Lung (tissue), 12 donors: Measurements from ENCODE around the gene ZNF429. TPM values are rescaled to one million over a fixed set of nuclear protein-coding genes. Genes with fewer than 3 reads are reported as not detected.
"Not testable (repeated sequence)": the region's sequence is repeated elsewhere in the genome, so short reads cannot be mapped to it uniquely, and the experiment has no call there.

ENCODE experiments used
- ATAC-seq: fragments of 200-7000 bp; cut with Tn5 transposase; one replicate; pipeline ENCODE4 v1.9.1; 2020; ENCODE audit warnings: moderate number of reproducible peaks; ENCODE audit not compliant: insufficient read depth, low FRiP score
- DNase-seq, 3 donors: peaks; one replicate each; pipeline ENCODE4 v3.0.0-alpha.2; 2013 to 2017
- H3K27ac ChIP-seq, 2 donors: one replicate each; pipeline ENCODE4 v1.5.1; 2013; ENCODE audit warnings: mild to moderate bottlenecking in 2 of 2, moderate library complexity in 2 of 2, control low read depth in 1 of 2, inconsistent platforms in 1 of 2, low read depth in 1 of 2, low read length in 1 of 2
- H3K27me3 ChIP-seq, 3 donors: one replicate each; pipeline ENCODE4 v1.5.1; 2013; ENCODE audit warnings: low read length in 2 of 3; ENCODE audit not compliant: control insufficient read depth in 3 of 3, insufficient read depth in 3 of 3
- H3K36me3 ChIP-seq, 4 donors: one replicate each; pipeline ENCODE4 v1.5.1; 2013; ENCODE audit warnings: low read length in 4 of 4, mild to moderate bottlenecking in 1 of 4, moderate library complexity in 1 of 4; ENCODE audit not compliant: control insufficient read depth in 4 of 4, insufficient read depth in 4 of 4
- H3K4me1 ChIP-seq, 5 donors: one replicate each; pipeline ENCODE4 v1.5.1; 2013; ENCODE audit warnings: low read length in 5 of 5, mild to moderate bottlenecking in 2 of 5, moderate library complexity in 1 of 5; ENCODE audit not compliant: control insufficient read depth in 5 of 5, insufficient read depth in 5 of 5
- H3K4me3 ChIP-seq: one replicate; pipeline ENCODE4 v1.5.1; 2013; ENCODE audit warnings: mild to moderate bottlenecking, control low read depth, moderate library complexity
- H3K9ac ChIP-seq, 2 donors: one replicate each; pipeline ENCODE4 v1.5.1; 2013; ENCODE audit warnings: low read length in 2 of 2, control low read depth in 1 of 2; ENCODE audit not compliant: insufficient read depth in 1 of 2
- H3K9me3 ChIP-seq, 4 donors: one replicate each; pipeline ENCODE4 v1.5.1; 2013; ENCODE audit warnings: low read length in 3 of 4, mild to moderate bottlenecking in 1 of 4, moderate library complexity in 1 of 4; ENCODE audit not compliant: control insufficient read depth in 4 of 4, insufficient read depth in 3 of 4
- WGBS, 2 donors: extraction: QIAGEN DNeasy Blood & Tissue Kit; methylation state at CpG; one replicate each; pipeline ENCODE4 v1.1.7; 2013; 5-methylcytosine and 5-hydroxymethylcytosine counted together
- polyA plus RNA-seq, 2 donors: library from polyadenylated mRNA; stranded (reverse); fragments of 200-250 nt; gene quantifications; one replicate each; pipeline ENCODE4 v1.2.1, GENCODE V29; 2013
- total RNA-seq, 2 donors: library from RNA; depleted of rRNA in 1 of 2; stranded (reverse); fragments of >200 nt in 1 of 2; gene quantifications; one replicate each; pipeline ENCODE4 v1.2.1, GENCODE V29; 2014 to 2021
- TF ChIP-seq, protein P1 (sequence below): IDR thresholded peaks from 2 replicates; pipeline ENCODE4 v1.5.1; 2012; ENCODE audit warnings: mild to moderate bottlenecking; ENCODE audit errors: control extremely low read depth, extremely low read depth
- donor health status: control.
- donor health status: control.
- donor health status: Bipolar disorder and iron deficiency.
- donor health status: healthy.
- donor health status: DM: yes; HTN: yes; CAD: no.

ZNF429 gene
- total and polyA plus RNA-seq, 4 donors, result 5.4 to 18.9 (median 10.7) TPM

DNA sequence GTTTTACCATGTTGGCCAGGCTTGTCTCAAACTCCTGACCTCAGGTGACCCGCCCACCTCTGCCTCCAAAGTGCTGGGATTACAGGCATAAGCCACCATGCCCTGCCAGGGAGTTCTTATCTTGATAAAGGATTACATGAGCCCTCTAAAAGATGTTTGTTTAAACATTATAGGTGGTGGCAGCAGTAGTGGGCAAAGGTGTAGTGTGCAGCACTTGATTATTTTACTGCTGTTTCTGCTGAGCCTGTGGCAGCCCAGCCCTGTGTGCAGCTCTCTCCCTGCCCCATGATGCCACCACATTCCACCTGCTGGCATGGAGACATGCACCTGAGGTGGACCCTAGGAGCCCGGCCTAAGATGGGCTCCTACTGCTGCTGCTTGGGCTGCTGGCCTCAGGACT lies 54.0 kb downstream of the ZNF429 start:
- DNase-seq (no peak), ATAC-seq (no peak)
- H3K27ac ChIP-seq, result no peak overlapping the region
- WGBS, 2 donors, result 87 to 95% methylated on average over 2 of the region's 2 CpGs
- no peak overlapping the region for H3K4me3 ChIP-seq
- H3K36me3 ChIP-seq, result peaks cover 10 to 34% (median 21%) of the 10 kb centered on the region in 4 donors
- H3K9me3 ChIP-seq, result peaks cover 0 to 34% (median 17%) of the 10 kb centered on the region in 4 donors
- H3K4me1 ChIP-seq, result no peaks in the 10 kb centered on the region
- H3K9ac ChIP-seq, result no peak overlapping the region
- no peaks in the 10 kb centered on the region for H3K27me3 ChIP-seq
- TF ChIP-seq, protein P1, sequence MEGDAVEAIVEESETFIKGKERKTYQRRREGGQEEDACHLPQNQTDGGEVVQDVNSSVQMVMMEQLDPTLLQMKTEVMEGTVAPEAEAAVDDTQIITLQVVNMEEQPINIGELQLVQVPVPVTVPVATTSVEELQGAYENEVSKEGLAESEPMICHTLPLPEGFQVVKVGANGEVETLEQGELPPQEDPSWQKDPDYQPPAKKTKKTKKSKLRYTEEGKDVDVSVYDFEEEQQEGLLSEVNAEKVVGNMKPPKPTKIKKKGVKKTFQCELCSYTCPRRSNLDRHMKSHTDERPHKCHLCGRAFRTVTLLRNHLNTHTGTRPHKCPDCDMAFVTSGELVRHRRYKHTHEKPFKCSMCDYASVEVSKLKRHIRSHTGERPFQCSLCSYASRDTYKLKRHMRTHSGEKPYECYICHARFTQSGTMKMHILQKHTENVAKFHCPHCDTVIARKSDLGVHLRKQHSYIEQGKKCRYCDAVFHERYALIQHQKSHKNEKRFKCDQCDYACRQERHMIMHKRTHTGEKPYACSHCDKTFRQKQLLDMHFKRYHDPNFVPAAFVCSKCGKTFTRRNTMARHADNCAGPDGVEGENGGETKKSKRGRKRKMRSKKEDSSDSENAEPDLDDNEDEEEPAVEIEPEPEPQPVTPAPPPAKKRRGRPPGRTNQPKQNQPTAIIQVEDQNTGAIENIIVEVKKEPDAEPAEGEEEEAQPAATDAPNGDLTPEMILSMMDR, result no peak

DNA sequence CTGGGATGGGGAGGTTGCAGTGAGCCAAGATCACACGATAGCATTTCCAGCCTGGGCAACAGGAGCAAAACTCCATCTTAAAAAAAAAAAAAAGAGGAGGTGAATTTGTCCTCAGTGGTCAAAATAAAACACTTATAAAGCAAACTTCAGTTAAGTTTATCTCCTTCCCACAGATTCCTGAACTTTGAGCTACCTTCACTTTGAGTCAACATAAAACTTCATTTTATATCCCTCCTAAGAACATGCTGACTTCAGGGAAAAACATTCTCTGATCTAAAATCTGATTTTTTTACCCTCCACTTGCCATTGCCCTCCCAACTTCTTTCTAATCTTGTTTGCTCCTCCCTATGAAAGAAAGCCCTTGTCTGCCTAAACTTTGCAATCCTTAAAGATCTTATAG lies 59.0 kb downstream of the ZNF429 start:
- Histone ChIP-seq H3K4me1 (peaks cover 0 to 3% (median 0%) of the 10 kb centered on the region in 5 donors), H3K4me3 (no peak overlapping the region), H3K9me3 (peaks cover 0 to 17% (median 3%) of the 10 kb centered on the region in 4 donors), H3K27me3 (no peaks in the 10 kb centered on the region), H3K36me3 (peaks cover 0 to 18% (median 8%) of the 10 kb centered on the region in 4 donors), H3K9ac (no peak overlapping the region), H3K27ac (no peak overlapping the region)
- DNase-seq (no peak), ATAC-seq (no peak)
- TF ChIP-seq, protein P1, result no peak
- WGBS, 2 donors, result 79 to 84% methylated on average over 1 of the region's 1 CpG

DNA sequence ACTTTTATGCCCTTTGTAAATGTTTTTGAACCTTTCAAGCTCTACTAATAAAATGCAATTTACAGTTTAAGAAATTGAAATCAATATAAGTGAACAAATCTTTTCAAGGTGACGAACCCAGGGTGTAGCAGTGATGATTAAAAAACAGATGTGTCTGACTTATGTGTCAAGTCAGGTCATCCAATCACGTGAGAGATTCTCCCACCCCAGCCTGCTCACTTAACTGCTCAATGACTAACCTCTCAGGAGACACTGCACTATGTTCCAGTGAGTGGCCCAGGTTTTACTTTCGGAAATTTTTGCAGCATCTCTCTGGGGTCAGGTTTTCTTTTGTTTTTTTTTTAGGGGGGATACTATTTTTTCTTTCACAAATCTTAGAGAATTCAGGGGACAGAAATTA lies 60.7 kb downstream of the ZNF429 start:
- 68 to 84% methylated on average over 3 of the region's 3 CpGs for WGBS, 2 donors
- TF ChIP-seq, protein P1, result no peak
- no peak overlapping the region for H3K4me3 ChIP-seq
- DNase-seq, result no peak
- H3K9ac ChIP-seq, result no peak overlapping the region
- peaks cover 0 to 12% (median 4%) of the 10 kb centered on the region in 4 donors for H3K36me3 ChIP-seq
- no peaks in the 10 kb centered on the region for H3K27me3 ChIP-seq
- ATAC-seq, result no peak
- peaks cover 0 to 15% (median 1%) of the 10 kb centered on the region in 4 donors for H3K9me3 ChIP-seq
- H3K4me1 ChIP-seq, result peaks cover 0 to 3% (median 0%) of the 10 kb centered on the region in 5 donors
- H3K27ac ChIP-seq, result no peak overlapping the region

DNA sequence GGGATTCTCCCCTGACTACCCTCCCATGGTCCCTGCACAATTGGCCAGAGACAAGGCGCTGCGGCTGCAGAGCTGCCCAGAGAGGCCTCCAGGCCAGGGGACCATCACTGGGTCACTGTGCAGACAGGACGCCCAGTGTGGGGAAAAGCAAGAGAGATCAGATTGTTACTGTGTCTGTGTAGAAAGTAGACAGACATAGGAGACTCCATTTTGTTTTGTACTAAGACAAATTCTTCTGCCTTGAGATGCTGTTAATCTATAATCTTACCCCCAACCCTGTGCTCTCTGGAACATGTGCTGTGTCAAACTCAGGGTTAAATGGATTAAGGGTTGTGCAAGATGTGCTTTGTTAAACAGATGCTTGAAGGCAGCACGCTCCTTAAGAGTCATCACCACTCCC lies 62.4 kb downstream of the ZNF429 start:
- H3K36me3 ChIP-seq, H3K9ac ChIP-seq, H3K27me3 ChIP-seq, DNase-seq, H3K4me1 ChIP-seq, ATAC-seq: not testable (repeated sequence)
- Histone ChIP-seq H3K27ac (peak overlapping the region in 1 of 2 donors; percentile 80), H3K4me3 (peak overlapping the region; percentile 27), H3K9me3 (peaks cover 0 to 18% (median 0%) of the 10 kb centered on the region in 4 donors)
- 69 to 75% methylated on average over 4 of the region's 4 CpGs for WGBS, 2 donors
